Measurements from ENCODE around the gene CCL17. TPM values are rescaled to one million over a fixed set of nuclear protein-coding genes. Genes with fewer than 3 reads are reported as not detected.

The CCL17 gene
- not detected for total RNA-seq
- not detected for polyA plus RNA-seq
- long read RNA-seq, donor 1: 0 reads
- long read RNA-seq, donor 2: 0 reads
- long read RNA-seq, donor 3: 0 reads
- long read RNA-seq, donor 4: 0 reads

GRCh38 chr16:57403965-57404817 lies at the start of gene CCL17:
Gene CCL17 (plus strand): TSS chr16:57404767. CDS start chr16:57413933, 9,166 bp downstream.
- ATAC-seq (no peak), DNase-seq (no peak)
- H3K4me3 ChIP-seq (ENCODE audit: low read length): no peak within 1 kb of the TSS
- H3K27ac ChIP-seq (ENCODE audit: low read length): no peak within 1 kb of the TSS
- no peaks in the 10 kb centered on the region for H3K9me3 ChIP-seq (ENCODE audit: control insufficient read depth, low read length)
- WGBS: 60% methylated on average over 17 of the region's 17 CpGs
- H3K27me3 ChIP-seq (ENCODE audit: control insufficient read depth, insufficient read depth): no peaks in the 10 kb centered on the region
- no peaks in the 10 kb centered on the region for H3K4me1 ChIP-seq (ENCODE audit: control insufficient read depth, insufficient read depth, low read length)
- intact Hi-C loops (cut with DNase I): no loop called here

- WGBS: 87% methylated on average over 5 of the region's 5 CpGs
- DNase-seq: no peak
- Histone ChIP-seq H3K9me3 (ENCODE audit: control insufficient read depth, low read length) (no peaks in the 10 kb centered on the region), H3K4me3 (ENCODE audit: low read length) (no peak overlapping the region), H3K27ac (ENCODE audit: low read length) (no peak overlapping the region), H3K27me3 (ENCODE audit: control insufficient read depth, insufficient read depth) (no peaks in the 10 kb centered on the region), H3K4me1 (ENCODE audit: control insufficient read depth, insufficient read depth, low read length) (no peaks in the 10 kb centered on the region)
- intact Hi-C loops (cut with DNase I): no loop called here
- no peak for ATAC-seq
Measured at GRCh38 chr16:57355898-57356414, 48.6 kb upstream of the CCL17 start.

- intact Hi-C loops (cut with DNase I): no loop called here
- Histone ChIP-seq H3K9me3 (ENCODE audit: control insufficient read depth, low read length) (no peaks in the 10 kb centered on the region), H3K27me3 (ENCODE audit: control insufficient read depth, insufficient read depth) (no peaks in the 10 kb centered on the region), H3K27ac (ENCODE audit: low read length) (no peak overlapping the region), H3K4me3 (ENCODE audit: low read length) (no peak overlapping the region), H3K4me1 (ENCODE audit: control insufficient read depth, insufficient read depth, low read length) (no peaks in the 10 kb centered on the region)
- DNase-seq: no peak
- ATAC-seq: no peak
- WGBS: 89% methylated on average over 4 of the region's 4 CpGs
Measured at GRCh38 chr16:57356547-57356946, 48.0 kb upstream of the CCL17 start.

- Histone ChIP-seq H3K4me3 (ENCODE audit: low read length) (no peak overlapping the region), H3K27me3 (ENCODE audit: control insufficient read depth, insufficient read depth) (no peaks in the 10 kb centered on the region), H3K9me3 (ENCODE audit: control insufficient read depth, low read length) (no peaks in the 10 kb centered on the region), H3K27ac (ENCODE audit: low read length) (no peak overlapping the region), H3K4me1 (ENCODE audit: control insufficient read depth, insufficient read depth, low read length) (no peaks in the 10 kb centered on the region)
- ATAC-seq: peak in 1 of 2 donors; percentile 22
- 84% methylated on average over 9 of the region's 9 CpGs for WGBS
- DNase-seq: no peak
- intact Hi-C loops (cut with DNase I): no loop called here
Measured at GRCh38 chr16:57357330-57358085, 47.1 kb upstream of the CCL17 start.

GRCh38 chr16:57358086-57358420 lies 46.5 kb upstream of the CCL17 start:
- Histone ChIP-seq H3K4me1 (ENCODE audit: control insufficient read depth, insufficient read depth, low read length) (no peaks in the 10 kb centered on the region), H3K9me3 (ENCODE audit: control insufficient read depth, low read length) (no peaks in the 10 kb centered on the region), H3K27me3 (ENCODE audit: control insufficient read depth, insufficient read depth) (no peaks in the 10 kb centered on the region), H3K4me3 (ENCODE audit: low read length) (no peak overlapping the region), H3K27ac (ENCODE audit: low read length) (no peak overlapping the region)
- intact Hi-C loops (cut with DNase I): no loop called here
- WGBS: 81% methylated on average over 7 of the region's 7 CpGs
- no peak for DNase-seq
- ATAC-seq: no peak

GRCh38 chr16:57358527-57359095 lies 46.0 kb upstream of the CCL17 start, which contains the start of gene CCL22:
Gene CCL22 (plus strand): TSS chr16:57358783. CDS start chr16:57358817, 34 bp downstream.
- Histone ChIP-seq H3K27ac (ENCODE audit: low read length) (no peak within 1 kb of the TSS), H3K9me3 (ENCODE audit: control insufficient read depth, low read length) (no peaks in the 10 kb centered on the region), H3K4me1 (ENCODE audit: control insufficient read depth, insufficient read depth, low read length) (no peaks in the 10 kb centered on the region), H3K27me3 (ENCODE audit: control insufficient read depth, insufficient read depth) (no peaks in the 10 kb centered on the region), H3K4me3 (ENCODE audit: low read length) (no peak within 1 kb of the TSS)
- DNase-seq: no peak
- intact Hi-C loops (cut with DNase I): no loop called here
- no peak for ATAC-seq
- 85% methylated on average over 9 of the region's 9 CpGs for WGBS

GRCh38 chr16:57360321-57360935 lies 44.1 kb upstream of the CCL17 start:
- Histone ChIP-seq H3K4me3 (ENCODE audit: low read length) (no peak overlapping the region), H3K9me3 (ENCODE audit: control insufficient read depth, low read length) (no peaks in the 10 kb centered on the region), H3K4me1 (ENCODE audit: control insufficient read depth, insufficient read depth, low read length) (no peaks in the 10 kb centered on the region), H3K27me3 (ENCODE audit: control insufficient read depth, insufficient read depth) (no peaks in the 10 kb centered on the region), H3K27ac (ENCODE audit: low read length) (no peak overlapping the region)
- WGBS: 95% methylated on average over 16 of the region's 16 CpGs
- intact Hi-C loops (cut with DNase I): no loop called here
- ATAC-seq (no peak), DNase-seq (no peak)

- DNase-seq: no peak
- H3K27ac ChIP-seq (ENCODE audit: low read length): no peak overlapping the region
- intact Hi-C loops (cut with DNase I): no loop called here
- no peaks in the 10 kb centered on the region for H3K27me3 ChIP-seq (ENCODE audit: control insufficient read depth, insufficient read depth)
- H3K4me3 ChIP-seq (ENCODE audit: low read length): no peak overlapping the region
- no peaks in the 10 kb centered on the region for H3K9me3 ChIP-seq (ENCODE audit: control insufficient read depth, low read length)
- WGBS: 84% methylated on average over 4 of the region's 4 CpGs
- ATAC-seq: no peak
- H3K4me1 ChIP-seq (ENCODE audit: control insufficient read depth, insufficient read depth, low read length): no peaks in the 10 kb centered on the region
Measured at GRCh38 chr16:57361404-57361803, 43.2 kb upstream of the CCL17 start.

GRCh38 chr16:57364143-57364542 lies 40.4 kb upstream of the CCL17 start:
- Histone ChIP-seq H3K4me1 (ENCODE audit: control insufficient read depth, insufficient read depth, low read length) (no peaks in the 10 kb centered on the region), H3K4me3 (ENCODE audit: low read length) (no peak overlapping the region), H3K27me3 (ENCODE audit: control insufficient read depth, insufficient read depth) (no peaks in the 10 kb centered on the region), H3K27ac (ENCODE audit: low read length) (no peak overlapping the region), H3K9me3 (ENCODE audit: control insufficient read depth, low read length) (no peaks in the 10 kb centered on the region)
- no peak for DNase-seq
- intact Hi-C loops (cut with DNase I): no loop called here
- no peak for ATAC-seq
- WGBS: 95% methylated on average over 3 of the region's 3 CpGs

GRCh38 chr16:57366544-57367040 lies 38.0 kb upstream of the CCL17 start:
- H3K27ac ChIP-seq (ENCODE audit: low read length): peak overlapping the region; percentile 18
- ATAC-seq: peak; percentile 45 to 49

More at GRCh38 chr16:57366544-57367040, 38.0 kb upstream of the CCL17 start:
- intact Hi-C loops (cut with DNase I): no loop called here
- Histone ChIP-seq H3K27me3 (ENCODE audit: control insufficient read depth, insufficient read depth) (no peaks in the 10 kb centered on the region), H3K9me3 (ENCODE audit: control insufficient read depth, low read length) (no peaks in the 10 kb centered on the region), H3K4me3 (ENCODE audit: low read length) (no peak overlapping the region), H3K4me1 (ENCODE audit: control insufficient read depth, insufficient read depth, low read length) (no peaks in the 10 kb centered on the region)
- DNase-seq: no peak
- 30% methylated on average over 6 of the region's 6 CpGs for WGBS
